ENCODE measurements around the gene DHX34.

Gene DHX34

DNA sequence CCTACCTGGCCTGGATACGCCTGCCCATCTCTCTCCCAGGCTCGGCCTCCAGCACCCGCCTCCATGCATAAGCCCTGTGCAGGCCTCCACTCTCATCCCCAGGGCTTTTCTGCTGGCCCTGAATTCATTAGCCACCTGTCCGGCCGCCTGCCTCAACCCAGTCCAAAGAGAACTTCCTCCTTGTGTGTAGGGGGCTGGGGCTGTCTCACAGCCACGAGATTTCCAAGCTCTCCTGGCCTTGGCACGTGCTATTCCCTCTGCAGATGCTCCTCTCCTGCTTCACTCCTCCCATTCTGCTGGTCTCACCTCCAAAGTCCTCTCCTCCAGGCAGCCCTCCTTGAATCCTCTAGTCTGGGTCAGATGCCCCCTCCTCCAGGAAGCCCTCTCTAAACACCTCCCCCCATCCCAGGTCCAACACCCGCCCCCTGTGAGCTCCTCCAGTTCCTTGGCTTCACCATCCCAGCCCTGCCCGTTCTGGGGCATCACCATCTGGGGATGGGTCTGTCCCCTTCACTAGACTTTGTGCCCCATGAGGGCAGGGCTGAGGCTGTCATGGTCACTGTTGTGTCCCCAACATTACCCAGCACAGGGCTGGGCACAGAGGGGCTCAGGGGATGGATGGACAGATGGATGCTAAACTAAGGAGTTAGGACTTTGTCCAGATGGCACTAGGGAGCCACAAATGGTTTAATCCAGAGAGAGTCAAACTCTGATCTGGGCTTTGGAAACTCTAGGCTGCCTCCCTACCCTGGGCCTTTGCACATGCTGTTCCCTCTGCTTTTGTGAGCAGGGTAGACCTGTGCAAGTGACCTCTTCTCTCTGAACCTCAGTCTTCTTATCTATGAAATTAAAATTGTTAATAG is 55.5 kb downstream of the DHX34 start:
- ChIA-PET CTCF (interaction anchor here (1.2 kb wide), 1 partner anchor 13 kb away, joined by 7 read pairs; no protein-coding TSS in a partner anchor), POLR2A (no interaction called here)
- no peak for TF ChIP-seq CTCF (IDR thresholded peaks at IDR 0.05; ENCODE audit: insufficient read depth, low read length, missing control alignments)
- H3K4me3 ChIP-seq (ENCODE audit: low read depth, low read length): no peak overlapping the region
- no peak for DNase-seq (ENCODE audit: low read depth, low spot score)

- TF ChIP-seq CTCF (IDR thresholded peaks at IDR 0.05; ENCODE audit: insufficient read depth, low read length, missing control alignments): no peak
- ChIA-PET CTCF (interaction anchor here (1.2 kb wide), 1 partner anchor 13 kb away, joined by 7 read pairs; no protein-coding TSS in a partner anchor), POLR2A (no interaction called here)
- no peak for DNase-seq (ENCODE audit: low read depth, low spot score)
- H3K4me3 ChIP-seq (ENCODE audit: low read depth, low read length): no peak overlapping the region
Measured at GRCh38 chr19:47405197-47405550, 56.1 kb downstream of the DHX34 start.

- no peak for TF ChIP-seq CTCF (IDR thresholded peaks at IDR 0.05; ENCODE audit: insufficient read depth, low read length, missing control alignments)
- ChIA-PET POLR2A (no interaction called here), CTCF (no interaction called here)
- no peak overlapping the region for H3K4me3 ChIP-seq (ENCODE audit: low read depth, low read length)
- no peak for DNase-seq (ENCODE audit: low read depth, low spot score)
Measured at GRCh38 chr19:47405854-47406417, 56.8 kb downstream of the DHX34 start.

GRCh38 chr19:47406711-47407416 is 57.7 kb downstream of the DHX34 start:
- ChIA-PET CTCF (no interaction called here), POLR2A (no interaction called here)
- no peak for DNase-seq (ENCODE audit: low read depth, low spot score)
- no peak overlapping the region for H3K4me3 ChIP-seq (ENCODE audit: low read depth, low read length)
- no peak for TF ChIP-seq CTCF (IDR thresholded peaks at IDR 0.05; ENCODE audit: insufficient read depth, low read length, missing control alignments)

- TF ChIP-seq CTCF (IDR thresholded peaks at IDR 0.05; ENCODE audit: insufficient read depth, low read length, missing control alignments): no peak
- ChIA-PET CTCF (no interaction called here), POLR2A (no interaction called here)
- no peak for DNase-seq (ENCODE audit: low read depth, low spot score)
- no peak overlapping the region for H3K4me3 ChIP-seq (ENCODE audit: low read depth, low read length)
Measured at GRCh38 chr19:47407417-47407774, 58.3 kb downstream of the DHX34 start.

All from AG04449 (cell line).